ENCODE measurements around the gene TTPAL. TPM values are rescaled to one million over a fixed set of nuclear protein-coding genes. Genes with fewer than 3 reads are reported as not detected.

TTPAL gene
- total RNA-seq, 1 donor from 2014 or later = 8.4 TPM

DNA sequence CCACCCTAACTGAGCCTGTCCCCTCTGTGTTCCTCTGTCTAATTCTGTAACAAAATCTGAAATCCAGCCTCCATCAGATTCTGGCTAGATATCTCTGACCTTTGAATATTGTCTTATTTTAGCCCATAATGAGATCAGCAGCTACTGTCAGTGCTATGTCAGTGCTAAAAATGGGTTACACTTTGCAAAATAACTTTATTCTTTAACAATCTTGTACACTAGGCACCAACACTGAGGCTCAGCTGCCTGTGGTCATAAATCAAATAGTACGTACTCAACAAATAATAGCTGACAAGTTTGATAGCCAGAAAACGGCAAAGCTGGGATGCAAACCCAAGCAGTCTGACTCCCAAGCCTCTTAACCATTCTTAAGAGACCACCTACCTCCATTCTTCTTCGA lies 22.1 kb downstream of the TTPAL start:
- no peak for DNase-seq (ENCODE audit: low spot score)

GRCh38 chr20:44500221-44500620 lies 24.5 kb downstream of the TTPAL start:
- no peak for DNase-seq (ENCODE audit: low spot score)

DNA sequence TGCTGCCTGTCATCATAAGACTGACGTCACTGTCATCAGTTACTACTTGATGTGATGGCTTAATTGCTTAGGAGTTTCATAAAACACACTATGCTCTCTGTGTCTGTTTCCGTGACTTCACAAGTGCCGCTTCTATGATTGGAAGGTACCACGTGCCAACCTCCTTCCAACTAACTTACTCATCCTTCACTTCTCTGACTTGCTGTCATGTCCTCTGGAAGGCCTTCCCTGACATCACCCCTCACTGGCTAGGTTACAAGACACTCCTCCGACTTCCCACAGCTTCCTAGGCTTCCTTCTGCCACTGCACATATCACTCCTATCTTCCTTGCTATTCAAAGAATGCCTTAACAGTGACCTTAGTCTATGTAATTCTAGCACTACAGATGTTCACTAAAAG lies 25.8 kb downstream of the TTPAL start:
- DNase-seq (ENCODE audit: low spot score) = no peak

DNA sequence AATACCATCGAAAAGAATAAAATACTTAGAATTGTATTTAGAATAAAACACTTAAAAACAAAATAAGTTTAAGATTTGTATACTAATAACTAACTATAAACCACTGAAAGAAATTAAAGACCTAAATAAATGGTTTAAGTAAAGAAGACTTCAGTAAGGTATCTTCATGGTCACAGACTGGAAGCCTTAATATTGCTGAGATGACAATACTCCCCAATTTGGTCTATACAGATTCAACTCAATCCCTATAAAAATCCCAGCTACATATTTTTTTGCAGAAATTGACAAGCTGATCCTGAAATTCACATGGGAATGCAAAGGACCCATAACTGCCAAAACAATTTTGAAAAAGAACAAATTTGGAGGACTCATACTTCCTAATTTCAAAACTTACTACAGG lies 27.3 kb downstream of the TTPAL start:
- no peak for DNase-seq (ENCODE audit: low spot score)

DNA sequence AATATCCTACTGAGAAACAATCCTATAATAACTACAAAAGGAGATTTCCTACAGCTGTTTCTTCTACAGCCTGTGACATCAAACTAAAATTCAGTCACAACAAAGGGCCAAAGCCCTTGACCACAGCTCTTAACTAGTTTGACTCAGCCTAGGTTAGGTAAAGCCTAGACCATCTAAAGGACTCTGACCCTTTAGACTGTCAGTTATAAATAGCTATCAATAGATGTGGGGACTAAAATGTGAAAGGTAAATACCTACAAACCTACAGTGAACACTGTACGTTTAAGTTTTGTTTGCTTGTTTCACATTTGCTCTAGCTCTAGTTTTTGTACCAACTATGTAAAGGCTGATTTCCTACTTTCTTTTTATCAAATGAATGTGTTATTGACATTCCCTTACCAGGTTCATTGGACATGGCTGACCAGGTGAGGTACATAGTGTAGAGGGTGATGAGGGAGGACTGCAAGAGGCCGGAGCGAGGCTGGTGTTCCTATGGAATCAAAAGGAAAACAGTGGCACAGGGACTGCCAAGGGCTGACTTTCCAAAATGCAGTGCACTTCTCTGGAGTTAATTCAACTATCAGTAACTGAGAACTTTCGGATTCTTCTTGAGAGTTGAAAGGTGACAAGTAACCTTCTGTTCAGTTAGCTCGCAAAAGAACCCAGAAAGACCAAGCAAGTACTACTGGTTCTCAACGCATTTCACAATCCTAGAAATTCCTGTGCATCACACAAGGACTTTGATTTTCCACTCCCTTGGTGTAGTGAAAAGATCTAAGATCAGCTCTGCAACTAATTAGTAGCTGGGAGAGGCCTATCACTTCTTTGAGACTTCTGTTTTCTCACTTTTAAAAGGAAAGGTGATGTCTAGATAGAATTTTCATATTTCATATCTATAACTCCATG lies 29.0 kb downstream of the TTPAL start:
- DNase-seq (ENCODE audit: low spot score) = no peak

GRCh38 chr20:44509762-44510161 lies 34.1 kb downstream of the TTPAL start:
- no peak for DNase-seq (ENCODE audit: low spot score)

GRCh38 chr20:44513871-44514270 lies 38.2 kb downstream of the TTPAL start:
- no peak for DNase-seq (ENCODE audit: low spot score)

- DNase-seq (ENCODE audit: low spot score) = no peak
Observed at GRCh38 chr20:44516491-44516890, 40.8 kb downstream of the TTPAL start.

- DNase-seq (ENCODE audit: low spot score) = no peak
Observed at GRCh38 chr20:44517454-44517853, 41.8 kb downstream of the TTPAL start.

DNA sequence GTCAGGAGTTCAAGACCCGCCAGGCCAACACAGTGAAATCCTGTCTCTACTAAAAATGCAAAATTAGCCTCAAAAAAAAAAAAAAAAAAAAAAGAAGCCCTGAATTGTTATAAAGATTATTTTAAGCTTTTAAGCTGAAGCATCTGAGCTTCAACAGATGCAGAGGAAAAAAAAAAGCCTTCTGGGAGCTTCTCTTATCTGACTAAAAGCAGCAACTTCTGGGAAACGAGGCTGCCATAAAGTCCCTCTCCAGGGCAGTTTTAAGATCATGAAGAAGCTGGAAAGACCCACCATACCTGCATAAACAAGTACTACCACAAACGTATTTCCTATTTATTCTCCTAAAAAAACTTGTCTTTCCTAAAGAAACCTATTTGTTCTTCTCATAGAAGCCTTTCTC lies 42.6 kb downstream of the TTPAL start:
- DNase-seq (ENCODE audit: low spot score) = peak; percentile 61

DNA sequence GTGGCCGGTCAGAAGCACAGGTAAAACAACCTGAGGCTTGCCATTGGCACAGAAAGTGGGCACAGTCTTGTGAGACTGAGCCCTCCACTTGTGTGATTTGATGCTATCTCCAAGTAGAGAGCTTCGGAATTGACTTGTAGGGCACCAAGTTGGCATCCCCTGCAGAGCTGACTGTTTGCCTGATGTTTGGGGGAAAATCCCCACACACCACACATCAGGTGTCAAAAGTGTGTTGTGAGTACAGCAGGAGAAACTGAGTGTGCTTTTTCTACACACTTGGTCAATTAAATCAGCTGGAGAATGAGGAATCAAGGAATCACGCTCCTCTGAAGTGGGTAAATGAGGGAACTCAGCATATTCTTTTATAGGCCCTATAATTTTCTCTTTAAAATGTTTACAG lies 45.2 kb downstream of the TTPAL start:
- no peak for DNase-seq (ENCODE audit: low spot score)

DNA sequence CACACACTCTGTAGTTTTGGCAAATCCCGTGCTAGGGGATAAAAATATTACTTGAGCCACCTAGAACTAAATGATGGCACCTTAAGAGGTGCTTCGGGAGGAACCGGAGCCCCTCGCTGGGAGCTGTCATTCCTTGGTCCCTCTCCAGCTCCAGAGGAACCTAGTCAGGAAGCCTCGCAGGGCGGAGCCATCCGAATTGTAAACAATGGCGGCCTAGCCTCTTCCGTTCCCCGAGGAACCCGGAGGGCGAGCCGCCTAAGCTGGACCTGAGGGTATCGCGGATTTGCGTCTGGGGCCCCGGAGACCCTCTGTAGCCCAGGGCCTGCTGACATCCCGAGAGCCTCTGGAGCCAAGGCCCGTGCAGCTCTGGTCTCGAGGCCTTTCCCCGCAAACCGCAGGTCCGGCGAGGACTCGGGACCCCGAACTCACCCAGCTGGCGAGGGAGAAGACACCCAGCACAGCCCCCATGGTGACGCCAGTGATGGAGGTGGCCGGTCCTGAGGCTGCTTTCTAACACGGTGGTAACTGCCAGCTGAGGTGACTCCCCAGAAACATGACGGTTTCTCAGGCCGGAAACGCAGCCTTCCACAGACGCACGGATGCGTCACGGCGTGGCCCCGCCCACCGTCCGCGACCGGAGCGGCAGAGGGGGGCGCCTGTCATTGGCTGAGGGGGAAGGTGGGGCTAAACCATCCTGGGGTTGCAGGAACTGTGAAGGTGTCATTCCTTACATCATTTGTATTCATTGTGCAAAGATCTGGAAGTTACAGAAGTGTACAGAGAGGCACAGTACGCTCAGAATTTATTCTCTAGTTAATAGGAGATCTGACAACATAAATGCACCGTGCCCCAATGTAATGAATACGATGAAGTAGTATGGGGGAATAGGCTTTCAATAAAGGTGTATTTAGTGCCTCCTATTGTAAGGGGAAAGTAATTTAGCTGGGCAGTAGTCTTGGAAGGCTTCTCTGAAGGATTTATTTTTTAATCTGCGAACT lies 46.1 kb downstream of the TTPAL start, which contains the start of gene SERINC3:
SERINC3 (minus strand) TSS at position 587 of the 998 bp plus-strand sequence; CDS start at position 468, 119 bp downstream.
- DNase-seq (ENCODE audit: low spot score) = peak; percentile 96

GRCh38 chr20:44522841-44523240 lies 47.2 kb downstream of the TTPAL start:
- no peak for DNase-seq (ENCODE audit: low spot score)

DNA sequence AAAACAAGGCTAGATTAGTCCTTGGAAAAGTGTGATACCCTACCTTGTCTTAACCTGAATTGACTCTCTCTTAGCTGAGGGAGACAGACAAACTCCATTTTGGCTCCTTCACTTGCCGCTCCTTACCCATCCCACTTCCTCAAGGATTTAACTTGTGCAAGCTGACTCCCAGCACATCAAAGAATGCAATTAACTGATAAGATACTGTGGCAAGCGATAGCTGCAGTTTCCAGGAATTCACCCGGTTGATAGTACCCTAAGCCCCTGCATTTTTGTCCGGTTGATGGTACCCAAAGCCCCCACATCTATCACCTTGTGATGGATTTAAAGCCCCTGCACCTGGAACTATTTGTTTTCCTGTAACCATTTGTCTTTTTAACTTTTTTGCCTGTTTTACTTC lies 48.1 kb downstream of the TTPAL start:
- DNase-seq (ENCODE audit: low spot score) = no peak

DNA sequence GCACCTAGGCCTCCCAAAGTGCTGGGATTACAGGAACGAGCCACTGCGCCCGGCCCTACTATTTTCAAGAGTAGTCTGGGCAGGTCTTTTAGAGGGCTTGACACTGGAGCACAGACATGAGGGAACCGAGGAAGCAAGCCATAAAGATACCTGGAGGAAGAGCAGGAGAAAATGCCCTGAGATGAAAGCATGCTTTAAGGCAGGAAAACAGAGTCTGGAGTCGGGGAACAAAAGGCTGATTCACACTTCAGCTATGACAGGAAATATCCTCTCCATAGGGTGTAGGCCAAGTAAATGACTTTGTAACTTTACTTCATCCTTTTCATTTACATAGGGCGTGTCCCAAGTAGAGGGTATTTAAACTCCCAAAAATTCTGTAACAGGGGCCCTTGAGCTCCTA lies 50.5 kb downstream of the TTPAL start:
- no peak for DNase-seq (ENCODE audit: low spot score)

DNA sequence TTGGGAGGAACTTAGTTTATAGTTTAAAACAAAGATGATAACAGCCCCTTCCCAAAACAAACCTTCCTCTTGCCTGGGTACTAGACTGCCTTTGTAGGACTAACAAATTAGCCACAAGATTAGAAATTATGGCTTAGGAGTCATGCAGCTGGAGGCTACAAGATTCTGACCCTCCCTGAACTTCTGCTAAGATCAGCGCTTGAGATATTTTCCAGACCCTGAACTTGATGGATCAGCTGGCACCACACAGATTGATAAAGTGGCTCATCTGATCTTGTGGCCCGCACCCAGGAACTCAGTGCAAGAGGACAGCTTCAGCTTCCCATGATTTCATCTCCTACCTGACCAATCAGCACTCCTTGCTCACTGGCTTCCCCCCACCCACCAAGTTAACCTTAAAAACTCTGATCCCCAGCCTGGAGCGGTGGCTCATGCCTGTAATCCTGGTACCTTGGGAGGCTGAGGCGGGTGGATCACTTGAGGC lies 52.1 kb downstream of the TTPAL start:
- DNase-seq (ENCODE audit: low spot score) = no peak

- no peak for DNase-seq (ENCODE audit: low spot score)
Observed at GRCh38 chr20:44528309-44528708, 52.6 kb downstream of the TTPAL start.

GRCh38 chr20:44532259-44532980 lies 56.7 kb downstream of the TTPAL start:
- no peak for DNase-seq (ENCODE audit: low spot score)

DNA sequence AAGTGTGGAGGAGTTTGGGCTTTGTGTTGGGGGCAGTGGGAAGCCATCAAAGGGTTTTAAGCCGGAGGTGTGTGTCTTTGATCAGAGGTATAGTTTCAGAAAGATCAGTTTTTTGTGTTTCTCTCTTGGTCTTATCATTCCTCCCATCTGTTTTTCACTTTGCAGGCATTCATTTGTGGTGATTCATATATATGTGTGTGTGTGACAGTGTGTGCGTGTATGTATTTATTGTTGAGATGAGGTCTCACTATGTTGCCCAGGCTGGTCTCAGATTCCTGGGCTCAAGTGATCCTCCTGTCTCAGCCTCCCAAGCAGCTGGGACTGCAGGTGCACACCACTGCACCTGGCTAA lies 57.3 kb downstream of the TTPAL start:
- DNase-seq (ENCODE audit: low spot score) = no peak

DNA sequence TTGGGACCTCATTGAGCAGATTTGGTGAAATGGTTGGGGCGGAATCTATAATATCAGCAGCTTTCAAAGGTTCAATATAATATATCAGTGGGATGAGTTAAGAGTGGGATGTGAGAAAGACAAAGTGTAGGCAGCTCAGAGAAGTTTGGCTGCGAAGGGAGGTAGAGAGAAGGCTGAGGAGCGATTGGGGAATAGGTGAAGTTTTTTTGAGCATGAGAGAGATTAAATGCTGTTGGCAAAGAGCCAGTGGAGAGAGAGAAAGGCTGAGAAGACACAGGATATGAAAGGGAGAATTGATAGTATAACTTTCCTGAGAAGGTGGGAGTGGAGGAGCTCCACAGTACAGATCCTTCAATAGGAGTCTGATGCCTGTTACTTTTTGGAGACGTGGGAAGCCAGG lies 58.3 kb downstream of the TTPAL start:
- no peak for DNase-seq (ENCODE audit: low spot score)

DNA sequence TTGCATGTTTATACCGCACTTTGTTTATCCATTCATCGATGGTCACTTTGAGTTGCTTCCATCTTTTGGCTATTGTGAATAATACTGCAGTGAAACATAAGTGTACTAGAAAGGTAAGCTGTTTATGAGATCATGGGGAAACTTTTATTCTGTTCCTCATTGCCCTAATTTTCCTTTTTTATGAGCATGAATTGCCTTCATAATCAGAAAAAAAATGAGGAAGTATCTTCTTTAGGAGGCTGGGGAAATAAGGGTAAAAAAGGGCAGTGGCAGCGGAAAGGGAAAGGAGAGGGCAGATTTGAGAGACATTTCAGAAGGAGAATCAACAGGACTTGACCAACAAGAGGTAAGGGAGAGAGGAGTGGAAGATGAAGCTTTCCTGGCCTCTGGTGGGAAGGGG lies 60.5 kb downstream of the TTPAL start:
- DNase-seq (ENCODE audit: low spot score) = no peak

DNA sequence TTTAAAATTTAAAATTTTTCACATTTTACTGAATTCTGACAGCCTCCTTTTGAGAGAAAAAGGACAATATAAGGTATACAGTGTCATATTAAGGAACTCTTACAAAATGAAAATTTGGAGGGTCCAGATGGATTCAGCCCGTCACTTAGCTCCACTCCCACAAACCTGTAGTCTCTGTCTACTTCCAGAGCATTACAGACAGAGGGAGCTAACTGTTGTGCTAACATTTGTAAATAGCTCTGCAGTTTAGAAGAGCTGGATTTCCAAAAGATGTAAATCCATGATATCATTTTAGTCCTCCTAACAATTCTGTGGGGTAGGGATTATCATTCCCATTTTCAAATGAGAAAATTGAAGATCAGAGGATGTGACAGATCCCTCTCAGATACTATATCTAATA lies 62.3 kb downstream of the TTPAL start:
- DNase-seq (ENCODE audit: low spot score) = no peak
